Liver (tissue), 9 donors: ENCODE data around the gene SMCO3. TPM values are rescaled to one million over a fixed set of nuclear protein-coding genes. Genes with fewer than 3 reads are reported as not detected.

Source experiments
- DNase-seq: peaks from one replicate; pipeline ENCODE4 v3.0.0-alpha.2; 2017; ENCODE audit warnings: low spot score
- H3K27ac ChIP-seq, 2 donors: one replicate each; pipeline ENCODE4 v1.7.0; 2013; ENCODE audit warnings: inconsistent platforms in 2 of 2, low read length in 2 of 2, control low read depth in 1 of 2, low read depth in 1 of 2, mild to moderate bottlenecking in 1 of 2
- H3K27me3 ChIP-seq, 4 donors: one replicate each; pipeline versions ENCODE4 v1.6.1 to v1.7.0; 2013; ENCODE audit warnings: low read length in 3 of 4, inconsistent platforms in 1 of 4, mild to moderate bottlenecking in 1 of 4, moderate library complexity in 1 of 4; ENCODE audit not compliant: control insufficient read depth in 4 of 4, insufficient read depth in 4 of 4
- H3K36me3 ChIP-seq, 4 donors: one replicate each; pipeline versions ENCODE4 v1.6.1 to v1.7.0; 2013; ENCODE audit warnings: low read length in 3 of 4, mild to moderate bottlenecking in 3 of 4, low read depth in 1 of 4, moderate library complexity in 1 of 4; ENCODE audit not compliant: control insufficient read depth in 4 of 4, insufficient read depth in 3 of 4
- H3K4me1 ChIP-seq, 4 donors: one replicate each; pipeline versions ENCODE4 v1.6.1 to v1.7.0; 2013; ENCODE audit warnings: low read length in 3 of 4, mild to moderate bottlenecking in 3 of 4, moderate library complexity in 1 of 4; ENCODE audit not compliant: control insufficient read depth in 4 of 4, insufficient read depth in 4 of 4
- H3K4me3 ChIP-seq, 3 donors: one replicate each; pipeline versions ENCODE4 v1.6.1 to v1.7.0; 2013; ENCODE audit warnings: low read length in 3 of 3, control low read depth in 1 of 3, low read depth in 1 of 3, mild to moderate bottlenecking in 1 of 3
- H3K9ac ChIP-seq, 2 donors: one replicate each; pipeline ENCODE4 v1.7.0; 2013; ENCODE audit warnings: low read length in 2 of 2, mild to moderate bottlenecking in 2 of 2, moderate library complexity in 2 of 2, control low read depth in 1 of 2, low read depth in 1 of 2
- H3K9me3 ChIP-seq, 4 donors: one replicate each; pipeline versions ENCODE4 v1.6.1 to v1.7.0; 2013; ENCODE audit warnings: low read length in 3 of 4; ENCODE audit not compliant: control insufficient read depth in 4 of 4
- EGR1 ChIP-seq, 2 donors: IDR thresholded peaks; 2 replicates each; pipeline ENCODE4 v1.6.1; 2016 to 2018; ENCODE audit warnings: antibody characterized with exemption in 2 of 2, low read depth in 2 of 2
- FOXA2 ChIP-seq: IDR thresholded peaks from 2 replicates; pipeline ENCODE4 v1.6.1; 2016; ENCODE audit warnings: antibody characterized with exemption
- GABPA ChIP-seq, 2 donors: IDR thresholded peaks in 1 of 2; conservative IDR thresholded peaks in 1 of 2; 2 replicates each; pipeline ENCODE4 v1.6.1; 2016; ENCODE audit warnings: antibody characterized with exemption in 2 of 2, mild to moderate bottlenecking in 1 of 2, moderate library complexity in 1 of 2
- HNF4A ChIP-seq, 2 donors: conservative IDR thresholded peaks; 2 replicates each; pipeline ENCODE4 v1.6.1; 2016; ENCODE audit warnings: antibody characterized with exemption in 2 of 2, mild to moderate bottlenecking in 2 of 2
- HNF4G ChIP-seq: IDR thresholded peaks from 2 replicates; pipeline ENCODE4 v1.6.1; 2016; ENCODE audit warnings: antibody characterized with exemption
- JUND ChIP-seq, 2 donors: IDR thresholded peaks; 2 replicates each; pipeline ENCODE4 v1.6.1; 2016; ENCODE audit warnings: antibody characterized with exemption in 2 of 2
- NR2F2 ChIP-seq: IDR thresholded peaks from 2 replicates; pipeline ENCODE4 v1.6.1; 2016; ENCODE audit warnings: antibody characterized with exemption
- RAD21 ChIP-seq, 2 donors: IDR thresholded peaks; 2 replicates each; pipeline ENCODE4 v1.6.1; 2016; ENCODE audit warnings: antibody characterized with exemption in 2 of 2, mild to moderate bottlenecking in 2 of 2
- RXRA ChIP-seq, 2 donors: IDR thresholded peaks; 2 replicates each; pipeline ENCODE4 v1.6.1; 2017 to 2018; ENCODE audit warnings: antibody characterized with exemption in 2 of 2, mild to moderate bottlenecking in 1 of 2
- SP1 ChIP-seq: IDR thresholded peaks from 2 replicates; pipeline ENCODE4 v1.6.1; 2018; ENCODE audit warnings: antibody characterized with exemption, mild to moderate bottlenecking
- TAF1 ChIP-seq: conservative IDR thresholded peaks from 2 replicates; pipeline ENCODE4 v1.6.1; 2016; ENCODE audit warnings: antibody characterized with exemption, mild to moderate bottlenecking
- YY1 ChIP-seq: IDR thresholded peaks from 2 replicates; pipeline ENCODE4 v1.6.1; 2016; ENCODE audit warnings: antibody characterized with exemption, mild to moderate bottlenecking
- WGBS: extraction: QIAGEN DNeasy Blood & Tissue Kit; methylation state at CpG from one replicate; pipeline ENCODE4 v1.1.7; 2013; 5-methylcytosine and 5-hydroxymethylcytosine counted together
- polyA plus RNA-seq, 2 donors: library from polyadenylated mRNA; stranded (reverse) in 1 of 2; unstranded in 1 of 2; fragments of 200-250 nt in 1 of 2; fragments of >200 nt in 1 of 2; fragmentation: Nextera tagmentation in 1 of 2; extraction: Ambion mirVana in 1 of 2; gene quantifications; one replicate each; pipeline versions ENCODE4 v1.2.1 to v1.2.3, GENCODE V29; 2013 to 2015
- total RNA-seq, 2 donors: library from RNA; depleted of rRNA; stranded (reverse); fragments of >200 nt; gene quantifications; one replicate each; pipeline ENCODE4 v1.2.3, GENCODE V29; 2014
- TF ChIP-seq, protein P1 (sequence below): IDR thresholded peaks from 2 replicates; pipeline ENCODE4 v1.6.1; 2016; ENCODE audit warnings: antibody characterized with exemption, mild to moderate bottlenecking
- TF ChIP-seq, protein P2 (sequence below): IDR thresholded peaks from 2 replicates; pipeline ENCODE4 v1.6.1; 2016; ENCODE audit warnings: antibody characterized with exemption
- TF ChIP-seq, protein P3 (sequence below): IDR thresholded peaks from 2 replicates; pipeline ENCODE4 v1.6.1; 2016; ENCODE audit warnings: antibody characterized with exemption
- TF ChIP-seq, protein P4 (sequence below): fragments of 150-350 bp; IDR thresholded peaks from 2 replicates; pipeline ENCODE4 v1.5.1; 2017; ENCODE audit warnings: improper control_type of control experiment, low read depth, low read length; ENCODE audit not compliant: missing input control
- donor health status: healthy.
- donor health status: healthy.
- donor health status: healthy.
- donor health status: healthy.
- donor health status: healthy.

SMCO3 gene
- total and polyA plus RNA-seq, 4 donors, result 0.17 to 0.93 (median 0.56) TPM

DNA sequence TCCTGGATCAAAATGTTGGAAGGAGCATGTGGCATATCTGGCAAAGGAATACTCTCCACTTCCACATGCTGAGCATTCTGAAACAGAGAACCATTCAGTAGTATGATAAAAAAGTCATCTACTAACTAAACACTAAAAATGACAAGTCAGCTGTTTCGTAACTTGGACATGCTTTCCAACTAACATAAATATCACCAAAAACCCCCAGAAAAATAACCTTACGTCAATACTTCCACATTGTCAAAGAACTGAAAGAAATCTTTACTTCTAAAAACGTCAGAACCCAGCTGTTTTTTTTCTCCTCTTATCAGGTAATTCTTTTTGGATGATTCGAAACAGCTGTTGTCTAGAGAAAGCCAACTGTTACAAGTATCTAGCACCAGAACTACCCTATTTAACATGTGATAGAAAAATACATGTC lies 18.9 kb downstream of the SMCO3 start:
- 75% methylated on average over 4 of the region's 4 CpGs for WGBS
- no peaks in the 10 kb centered on the region for H3K27me3 ChIP-seq
- H3K36me3 ChIP-seq, result peaks cover 10 to 72% (median 51%) of the 10 kb centered on the region in 4 donors
- DNase-seq, result no peak
- TF ChIP-seq HNF4G (no peak), JUND (IDR thresholded peaks at IDR 0.05) (no peak), RXRA (IDR thresholded peaks at IDR 0.05) (no peak), NR2F2 (no peak), FOXA2 (no peak), EGR1 (IDR thresholded peaks at IDR 0.05; ENCODE audit: low read depth in 2 of 2) (no peak), GABPA (IDR thresholded peaks at IDR 0.05 in 1 of 2, conservative IDR thresholded peaks at IDR 0.05 in 1 of 2) (no peak), HNF4A (conservative IDR thresholded peaks at IDR 0.05) (no peak), TAF1 (no peak), RAD21 (IDR thresholded peaks at IDR 0.05) (no peak), SP1 (no peak), YY1 (no peak)
- TF ChIP-seq, protein P1, sequence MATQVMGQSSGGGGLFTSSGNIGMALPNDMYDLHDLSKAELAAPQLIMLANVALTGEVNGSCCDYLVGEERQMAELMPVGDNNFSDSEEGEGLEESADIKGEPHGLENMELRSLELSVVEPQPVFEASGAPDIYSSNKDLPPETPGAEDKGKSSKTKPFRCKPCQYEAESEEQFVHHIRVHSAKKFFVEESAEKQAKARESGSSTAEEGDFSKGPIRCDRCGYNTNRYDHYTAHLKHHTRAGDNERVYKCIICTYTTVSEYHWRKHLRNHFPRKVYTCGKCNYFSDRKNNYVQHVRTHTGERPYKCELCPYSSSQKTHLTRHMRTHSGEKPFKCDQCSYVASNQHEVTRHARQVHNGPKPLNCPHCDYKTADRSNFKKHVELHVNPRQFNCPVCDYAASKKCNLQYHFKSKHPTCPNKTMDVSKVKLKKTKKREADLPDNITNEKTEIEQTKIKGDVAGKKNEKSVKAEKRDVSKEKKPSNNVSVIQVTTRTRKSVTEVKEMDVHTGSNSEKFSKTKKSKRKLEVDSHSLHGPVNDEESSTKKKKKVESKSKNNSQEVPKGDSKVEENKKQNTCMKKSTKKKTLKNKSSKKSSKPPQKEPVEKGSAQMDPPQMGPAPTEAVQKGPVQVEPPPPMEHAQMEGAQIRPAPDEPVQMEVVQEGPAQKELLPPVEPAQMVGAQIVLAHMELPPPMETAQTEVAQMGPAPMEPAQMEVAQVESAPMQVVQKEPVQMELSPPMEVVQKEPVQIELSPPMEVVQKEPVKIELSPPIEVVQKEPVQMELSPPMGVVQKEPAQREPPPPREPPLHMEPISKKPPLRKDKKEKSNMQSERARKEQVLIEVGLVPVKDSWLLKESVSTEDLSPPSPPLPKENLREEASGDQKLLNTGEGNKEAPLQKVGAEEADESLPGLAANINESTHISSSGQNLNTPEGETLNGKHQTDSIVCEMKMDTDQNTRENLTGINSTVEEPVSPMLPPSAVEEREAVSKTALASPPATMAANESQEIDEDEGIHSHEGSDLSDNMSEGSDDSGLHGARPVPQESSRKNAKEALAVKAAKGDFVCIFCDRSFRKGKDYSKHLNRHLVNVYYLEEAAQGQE, result no peak
- TF ChIP-seq, protein P2, sequence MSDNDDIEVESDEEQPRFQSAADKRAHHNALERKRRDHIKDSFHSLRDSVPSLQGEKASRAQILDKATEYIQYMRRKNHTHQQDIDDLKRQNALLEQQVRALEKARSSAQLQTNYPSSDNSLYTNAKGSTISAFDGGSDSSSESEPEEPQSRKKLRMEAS, result no peak
- TF ChIP-seq, protein P3, sequence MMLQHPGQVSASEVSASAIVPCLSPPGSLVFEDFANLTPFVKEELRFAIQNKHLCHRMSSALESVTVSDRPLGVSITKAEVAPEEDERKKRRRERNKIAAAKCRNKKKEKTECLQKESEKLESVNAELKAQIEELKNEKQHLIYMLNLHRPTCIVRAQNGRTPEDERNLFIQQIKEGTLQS, result no peak
- TF ChIP-seq, protein P4, sequence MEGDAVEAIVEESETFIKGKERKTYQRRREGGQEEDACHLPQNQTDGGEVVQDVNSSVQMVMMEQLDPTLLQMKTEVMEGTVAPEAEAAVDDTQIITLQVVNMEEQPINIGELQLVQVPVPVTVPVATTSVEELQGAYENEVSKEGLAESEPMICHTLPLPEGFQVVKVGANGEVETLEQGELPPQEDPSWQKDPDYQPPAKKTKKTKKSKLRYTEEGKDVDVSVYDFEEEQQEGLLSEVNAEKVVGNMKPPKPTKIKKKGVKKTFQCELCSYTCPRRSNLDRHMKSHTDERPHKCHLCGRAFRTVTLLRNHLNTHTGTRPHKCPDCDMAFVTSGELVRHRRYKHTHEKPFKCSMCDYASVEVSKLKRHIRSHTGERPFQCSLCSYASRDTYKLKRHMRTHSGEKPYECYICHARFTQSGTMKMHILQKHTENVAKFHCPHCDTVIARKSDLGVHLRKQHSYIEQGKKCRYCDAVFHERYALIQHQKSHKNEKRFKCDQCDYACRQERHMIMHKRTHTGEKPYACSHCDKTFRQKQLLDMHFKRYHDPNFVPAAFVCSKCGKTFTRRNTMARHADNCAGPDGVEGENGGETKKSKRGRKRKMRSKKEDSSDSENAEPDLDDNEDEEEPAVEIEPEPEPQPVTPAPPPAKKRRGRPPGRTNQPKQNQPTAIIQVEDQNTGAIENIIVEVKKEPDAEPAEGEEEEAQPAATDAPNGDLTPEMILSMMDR, result no peak
- no peaks in the 10 kb centered on the region for H3K4me1 ChIP-seq
- no peaks in the 10 kb centered on the region for H3K9me3 ChIP-seq
- H3K4me3 ChIP-seq, result no peak overlapping the region
- H3K9ac ChIP-seq, result no peak overlapping the region
- no peak overlapping the region for H3K27ac ChIP-seq

DNA sequence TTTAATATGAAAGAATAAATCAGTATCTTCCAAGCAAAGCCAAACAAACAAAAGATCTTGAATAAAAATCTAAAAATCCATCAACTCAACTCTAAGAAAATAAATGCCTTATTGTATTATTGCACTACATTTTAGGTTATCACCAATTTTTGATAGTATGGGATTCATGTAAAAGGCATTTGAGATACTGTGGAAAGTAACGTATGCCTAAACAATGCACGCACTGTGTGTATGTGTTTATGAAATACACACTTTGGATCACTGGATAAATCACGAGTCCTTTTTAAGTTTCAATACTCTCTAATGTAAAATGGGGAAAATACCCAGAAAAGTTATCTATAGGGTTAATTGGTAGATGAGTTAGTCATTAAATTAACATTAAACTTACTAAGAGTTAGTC lies 28.4 kb downstream of the SMCO3 start:
- no peak overlapping the region for H3K9ac ChIP-seq
- no peak overlapping the region for H3K27ac ChIP-seq
- no peaks in the 10 kb centered on the region for H3K27me3 ChIP-seq
- H3K36me3 ChIP-seq, result peaks cover 14 to 50% (median 42%) of the 10 kb centered on the region in 4 donors
- DNase-seq, result no peak
- 97% methylated on average over 3 of the region's 3 CpGs for WGBS
- H3K4me1 ChIP-seq, result no peaks in the 10 kb centered on the region
- H3K4me3 ChIP-seq, result no peak overlapping the region
- no peaks in the 10 kb centered on the region for H3K9me3 ChIP-seq
- TF ChIP-seq NR2F2, result no peak
- TF ChIP-seq, protein P1, result no peak
- no peak for TF ChIP-seq FOXA2
- no peak for TF ChIP-seq HNF4A (conservative IDR thresholded peaks at IDR 0.05)
- TF ChIP-seq RAD21 (IDR thresholded peaks at IDR 0.05), result no peak
- TF ChIP-seq, protein P4, result no peak
- TF ChIP-seq RXRA (IDR thresholded peaks at IDR 0.05), result no peak
